Tibial artery (tissue), 4 donors: ENCODE results near the gene RAB32.

Source experiments
- DNase-seq, 2 donors: peaks; one replicate each; pipeline ENCODE4 v3.0.0-alpha.2; 2019
- H3K27ac ChIP-seq, 2 donors: fragments of 200-600 bp; sonication (generic) in 1 of 2; 1 replicate in 1 of 2; 2 replicates in 1 of 2; pipeline ENCODE4 v1.5.1; 2018 to 2019; ENCODE audit warnings: mild to moderate bottlenecking in 1 of 2
- H3K27me3 ChIP-seq, 2 donors: fragments of 200-600 bp; sonication (generic) in 1 of 2; one replicate each; pipeline versions ENCODE4 v1.5.1 to v1.6.0; 2016 to 2019
- H3K36me3 ChIP-seq, 3 donors: fragments of 200-600 bp; sonication (generic) in 2 of 3; one replicate each; pipeline ENCODE4 v1.5.1; 2016 to 2019; ENCODE audit warnings: mild to moderate bottlenecking in 2 of 3
- H3K4me1 ChIP-seq, 4 donors: fragments of 200-600 bp; sonication (generic) in 2 of 4; 1 replicate in 3 of 4; 2 replicates in 1 of 4; pipeline ENCODE4 v1.5.1; 2016 to 2019
- H3K4me3 ChIP-seq, 2 donors: fragments of 200-600 bp; sonication (generic) in 1 of 2; 1 replicate in 1 of 2; 2 replicates in 1 of 2; pipeline ENCODE4 v1.5.1; 2018 to 2019; ENCODE audit warnings: mild to moderate bottlenecking in 2 of 2
- H3K9me3 ChIP-seq, 3 donors: fragments of 200-600 bp; sonication (generic) in 1 of 3; one replicate each; pipeline ENCODE4 v1.5.1; 2016 to 2019
- CTCF ChIP-seq, 2 experiments: fragments of 200-600 bp in 1 of 2; fragments of 450-650 bp in 1 of 2; IDR thresholded peaks; one replicate each; pipeline ENCODE4 v1.5.1; 2017 to 2019; ENCODE audit warnings: antibody characterized with exemption in 2 of 2, mild to moderate bottlenecking in 1 of 2, moderate library complexity in 1 of 2
- intact Hi-C: fragments of 100-400 bp; cut with DNase I; formaldehyde crosslinking; loops from one replicate; pipeline ENCODE4 v1.15.0; 2023; ENCODE audit warnings: low total_unique reads

Gene RAB32

GRCh38 chr6:146581968-146582367 is 38.3 kb downstream of the RAB32 start:
- intact Hi-C loops: no loop called here
- Histone ChIP-seq H3K27me3 (no peaks in the 10 kb centered on the region), H3K27ac (no peak overlapping the region), H3K4me1 (no peaks in the 10 kb centered on the region), H3K36me3 (no peaks in the 10 kb centered on the region), H3K4me3 (no peak overlapping the region), H3K9me3 (no peaks in the 10 kb centered on the region)
- no peak for DNase-seq
- TF ChIP-seq CTCF (IDR thresholded peaks at IDR 0.05): no peak

- peak; percentile 72 to 73 for DNase-seq
- Histone ChIP-seq H3K27me3 (no peaks in the 10 kb centered on the region), H3K4me3 (no peak overlapping the region), H3K36me3 (no peaks in the 10 kb centered on the region), H3K4me1 (no peaks in the 10 kb centered on the region), H3K27ac (no peak overlapping the region), H3K9me3 (no peaks in the 10 kb centered on the region)
- no peak for TF ChIP-seq CTCF (IDR thresholded peaks at IDR 0.05)
- intact Hi-C loops: no loop called here
These were observed 39.2 kb downstream of the RAB32 start for GRCh38 chr6:146582857-146583256.

DNA sequence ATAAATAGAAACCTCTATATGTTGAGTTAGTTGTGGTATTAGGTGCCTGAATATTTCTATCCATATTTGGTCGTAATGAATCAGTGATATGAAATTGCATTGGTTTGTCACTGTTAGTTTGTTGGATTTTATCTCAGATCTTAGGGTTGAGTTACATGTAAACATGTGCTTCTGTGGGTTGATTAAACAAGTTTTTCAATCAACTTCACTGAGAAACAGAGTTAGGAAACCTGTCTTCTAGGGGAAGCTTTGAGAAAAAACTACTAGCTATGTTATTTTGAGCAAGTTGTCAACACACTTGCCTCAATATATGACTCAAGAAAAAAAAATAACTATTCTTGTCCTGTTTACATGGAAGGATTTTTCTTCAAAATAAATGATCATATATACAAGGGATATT is 40.3 kb downstream of the RAB32 start:
- H3K36me3 ChIP-seq: no peaks in the 10 kb centered on the region
- intact Hi-C loops: no loop called here
- H3K9me3 ChIP-seq: no peaks in the 10 kb centered on the region
- H3K4me3 ChIP-seq: no peak overlapping the region
- no peak for TF ChIP-seq CTCF (IDR thresholded peaks at IDR 0.05)
- H3K4me1 ChIP-seq: no peaks in the 10 kb centered on the region
- no peaks in the 10 kb centered on the region for H3K27me3 ChIP-seq
- no peak overlapping the region for H3K27ac ChIP-seq
- DNase-seq: no peak

- no peaks in the 10 kb centered on the region for H3K27me3 ChIP-seq
- no peaks in the 10 kb centered on the region for H3K9me3 ChIP-seq
- H3K36me3 ChIP-seq: no peaks in the 10 kb centered on the region
- DNase-seq: no peak
- no peak overlapping the region for H3K27ac ChIP-seq
- H3K4me3 ChIP-seq: no peak overlapping the region
- H3K4me1 ChIP-seq: no peaks in the 10 kb centered on the region
- intact Hi-C loops: no loop called here
- no peak for TF ChIP-seq CTCF (IDR thresholded peaks at IDR 0.05)
These were observed 43.8 kb downstream of the RAB32 start for GRCh38 chr6:146587459-146587858.

DNA sequence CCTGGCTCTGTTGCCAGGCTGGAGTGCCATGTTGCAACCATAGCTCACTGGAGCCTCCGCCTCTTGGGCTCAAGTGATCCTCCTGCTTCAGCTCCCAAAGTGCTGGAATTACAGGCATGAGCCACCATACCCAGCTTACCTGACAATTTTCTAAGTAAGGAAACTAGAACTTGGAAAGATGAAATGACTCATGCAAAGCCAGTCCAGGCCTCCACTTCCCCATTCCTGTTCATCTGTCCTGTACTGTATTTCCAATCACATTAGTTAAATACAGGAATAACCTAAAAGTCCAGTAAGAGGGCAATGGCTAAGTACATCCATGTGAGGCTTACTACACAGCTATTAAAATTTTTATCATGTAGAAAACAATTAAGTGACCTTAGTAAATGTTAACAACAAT is 46.9 kb downstream of the RAB32 start:
- DNase-seq: no peak
- no peaks in the 10 kb centered on the region for H3K9me3 ChIP-seq
- no peaks in the 10 kb centered on the region for H3K36me3 ChIP-seq
- intact Hi-C loops: no loop called here
- TF ChIP-seq CTCF (IDR thresholded peaks at IDR 0.05): no peak
- H3K27me3 ChIP-seq: no peaks in the 10 kb centered on the region
- H3K27ac ChIP-seq: no peak overlapping the region
- no peak overlapping the region for H3K4me3 ChIP-seq
- H3K4me1 ChIP-seq: no peaks in the 10 kb centered on the region

DNA sequence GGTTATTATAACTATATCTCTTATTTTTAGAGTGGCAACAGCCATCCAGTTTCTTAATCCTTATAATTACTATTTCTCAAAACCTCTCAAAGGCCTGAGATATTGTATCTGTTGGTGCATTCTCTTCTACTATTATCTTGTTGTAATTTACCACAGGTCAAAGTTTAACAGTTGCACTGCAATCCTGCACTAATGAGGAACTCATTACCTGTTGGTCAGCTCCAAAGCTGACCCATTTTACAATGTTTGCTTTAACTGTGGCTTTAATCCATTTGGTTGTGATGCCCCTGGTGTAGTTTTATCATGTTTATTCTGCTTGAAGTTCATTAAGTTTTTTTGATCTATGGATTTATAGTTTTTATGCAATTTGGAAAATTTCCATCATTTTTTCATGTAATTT is 48.8 kb downstream of the RAB32 start:
- intact Hi-C loops: no loop called here
- H3K4me3 ChIP-seq: no peak overlapping the region

More for the DNA sequence above, 48.8 kb downstream of the RAB32 start:
- Histone ChIP-seq H3K4me1 (no peaks in the 10 kb centered on the region), H3K36me3 (no peaks in the 10 kb centered on the region), H3K27ac (no peak overlapping the region), H3K9me3 (no peaks in the 10 kb centered on the region), H3K27me3 (no peaks in the 10 kb centered on the region)
- no peak for TF ChIP-seq CTCF (IDR thresholded peaks at IDR 0.05)
- DNase-seq: no peak
